ENCODE measurements around the gene PLEKHM3.

DNA sequence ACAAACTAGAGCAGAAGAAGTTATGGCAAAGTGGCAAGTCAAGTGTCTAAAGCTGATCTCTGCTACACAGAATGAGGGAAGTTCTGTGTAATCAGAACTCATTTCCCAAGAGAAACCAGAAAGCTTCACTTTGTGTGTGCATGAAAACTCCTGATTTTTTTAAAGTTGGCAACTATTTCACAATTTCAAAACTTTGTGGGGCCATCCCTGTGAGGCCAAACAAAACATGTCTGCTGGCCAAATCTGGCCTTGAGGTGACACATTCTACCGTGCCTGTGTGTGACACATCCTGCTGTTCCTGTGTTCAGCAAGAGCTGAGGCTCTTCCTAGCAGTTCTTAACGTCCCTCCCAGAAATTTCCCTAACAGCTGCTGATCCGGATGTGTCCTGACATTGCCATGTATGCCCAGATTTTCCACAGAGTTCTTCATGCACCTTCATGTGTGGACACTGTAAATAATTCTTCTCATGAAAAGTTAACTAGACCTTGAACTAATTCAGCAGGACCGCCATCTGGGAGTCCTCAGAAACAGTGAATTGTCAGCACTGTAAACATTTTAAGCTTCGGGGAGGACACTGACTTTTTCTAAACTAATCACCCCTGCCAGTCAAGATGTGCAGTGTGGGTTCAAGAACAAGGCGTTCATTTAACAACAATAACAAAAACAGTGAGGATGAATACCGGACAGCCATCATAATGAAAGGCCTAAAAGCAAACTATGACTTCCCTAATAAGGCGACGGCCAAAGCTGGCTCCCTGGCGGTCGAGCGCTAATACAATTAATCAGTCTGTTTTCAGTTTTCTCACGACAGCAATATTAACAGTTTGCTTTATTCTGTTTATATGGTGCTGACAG, 99.0 kb downstream of the PLEKHM3 start:
- no peak for TF ChIP-seq NR3C1 (IDR thresholded peaks at IDR 0.05)
- no peak for TF ChIP-seq CTCF (IDR thresholded peaks at IDR 0.05)
- TF ChIP-seq CBX2 (IDR thresholded peaks at IDR 0.05; ENCODE audit: borderline replicate concordance, low read depth), result no peak
- TF ChIP-seq MAZ (IDR thresholded peaks at IDR 0.05; ENCODE audit: borderline replicate concordance, low read depth, low read length), result no peak
- TF ChIP-seq POLR2AphosphoS2 (conservative IDR thresholded peaks at IDR 0.05; ENCODE audit: low read length), result no peak
- no peak for TF ChIP-seq CEBPB (IDR thresholded peaks at IDR 0.05)

All from A549 (cell line).